Right hindlimb (tissue), 1 donor: ENCODE results near the gene SLC25A47.

Experiments
- DNase-seq: peaks from one replicate; pipeline ENCODE4 v3.0.0-alpha.2; 2018

SLC25A47 gene

DNA sequence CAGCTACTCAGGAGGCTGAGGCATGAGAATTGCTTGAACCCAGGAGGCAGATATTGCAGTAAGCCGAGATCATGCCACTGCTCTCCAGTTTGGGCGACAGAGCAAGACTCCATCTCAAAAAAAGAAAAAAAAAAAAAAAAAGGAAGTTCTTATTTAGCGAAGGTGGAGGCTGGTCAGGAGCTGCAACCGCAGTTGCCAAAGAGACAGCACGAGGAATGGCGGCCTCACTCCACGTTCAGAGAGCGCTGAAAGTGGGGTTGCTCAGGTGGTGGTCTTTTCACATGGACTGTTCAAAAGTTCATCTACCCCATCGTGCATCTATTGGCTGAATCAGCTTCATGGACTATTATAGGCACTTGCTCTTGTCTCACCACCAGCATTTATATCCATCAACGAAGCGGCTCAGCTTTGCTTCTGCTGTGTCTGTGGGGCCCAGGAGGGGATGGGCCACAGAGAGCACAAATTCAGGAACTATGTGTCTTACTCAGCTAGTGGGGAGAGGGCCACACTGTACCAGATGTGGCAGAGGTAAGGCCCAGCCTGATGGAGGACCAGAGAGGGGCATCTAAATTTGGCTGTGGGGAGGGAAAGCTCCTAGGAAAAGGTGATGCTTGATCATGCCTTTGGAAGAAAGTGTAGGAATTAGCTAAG, 27.3 kb downstream of the SLC25A47 start:
- no peak for DNase-seq

DNA sequence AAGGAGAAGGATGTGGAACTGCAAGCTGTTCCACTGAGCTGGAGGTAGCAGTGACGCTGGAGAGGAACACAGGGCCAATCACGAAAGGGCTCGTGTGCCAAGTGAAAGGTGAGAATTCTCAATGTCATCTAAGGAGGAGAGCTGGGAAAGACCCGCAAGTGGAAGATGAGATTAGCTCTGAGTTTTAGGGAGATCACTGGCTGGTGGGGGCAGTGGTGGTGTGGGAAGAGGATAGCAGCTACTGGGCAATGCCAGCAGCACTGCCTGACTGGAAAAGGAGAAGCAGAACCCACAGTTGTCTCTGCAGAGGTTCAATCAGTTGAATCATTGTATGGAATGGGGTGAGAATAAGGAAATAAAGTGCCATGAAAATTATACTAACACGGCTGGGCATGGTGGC, 27.8 kb downstream of the SLC25A47 start:
- no peak for DNase-seq

DNA sequence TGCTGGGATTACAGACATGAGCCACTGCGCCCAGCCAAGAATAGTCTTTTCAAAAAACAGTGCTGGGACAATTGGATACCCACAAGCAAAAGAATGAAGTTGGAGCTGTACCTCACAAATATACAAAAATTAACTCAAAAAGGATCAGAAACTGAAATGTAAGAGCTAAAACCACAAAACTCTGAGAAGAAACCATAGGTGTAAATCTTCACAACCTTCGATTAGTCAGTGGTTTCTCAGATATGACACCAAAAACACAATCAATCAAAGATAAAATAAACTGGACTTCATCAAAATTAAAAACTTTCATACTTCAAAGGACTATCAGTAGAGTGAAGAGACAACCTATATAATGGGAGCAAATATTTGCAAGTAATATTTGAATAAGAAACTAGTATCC, 35.3 kb downstream of the SLC25A47 start:
- DNase-seq: no peak

DNA sequence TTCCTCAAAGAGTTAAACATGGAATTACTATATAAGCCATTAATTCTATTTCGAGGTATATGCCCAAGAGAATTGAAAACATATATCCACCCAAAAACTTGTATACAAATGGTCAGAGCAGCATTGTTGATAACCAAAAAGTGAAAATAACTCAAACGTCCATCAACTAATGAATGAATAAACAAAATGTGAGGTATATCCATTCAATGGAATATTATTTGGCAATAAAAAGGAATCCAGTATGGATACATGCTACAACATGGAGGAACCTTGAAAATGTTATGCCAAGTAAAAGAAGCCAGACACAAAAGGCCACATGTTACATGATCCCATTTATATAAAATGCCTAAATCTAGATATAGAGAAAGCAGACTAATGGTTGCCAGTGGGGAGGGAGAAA, 36.0 kb downstream of the SLC25A47 start:
- no peak for DNase-seq

DNA sequence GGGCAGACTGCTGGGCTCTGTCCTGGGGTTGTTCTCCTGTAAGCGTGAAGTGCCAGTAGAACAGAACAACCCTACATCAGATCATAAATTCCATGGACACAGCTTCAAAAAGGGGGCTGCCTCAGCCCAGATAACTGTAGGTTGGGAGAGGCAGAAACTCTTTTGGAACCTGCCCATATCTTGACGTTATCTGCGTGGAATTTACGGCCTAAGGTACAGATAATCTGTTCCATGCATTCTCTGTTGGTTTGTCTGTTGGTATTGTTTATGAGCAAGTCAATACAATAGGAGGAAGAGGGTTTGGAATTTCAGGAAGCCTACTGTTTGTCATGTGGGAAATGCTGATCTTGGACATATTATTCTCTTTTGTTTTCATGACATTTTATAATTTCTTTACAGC, 36.7 kb downstream of the SLC25A47 start:
- no peak for DNase-seq

DNA sequence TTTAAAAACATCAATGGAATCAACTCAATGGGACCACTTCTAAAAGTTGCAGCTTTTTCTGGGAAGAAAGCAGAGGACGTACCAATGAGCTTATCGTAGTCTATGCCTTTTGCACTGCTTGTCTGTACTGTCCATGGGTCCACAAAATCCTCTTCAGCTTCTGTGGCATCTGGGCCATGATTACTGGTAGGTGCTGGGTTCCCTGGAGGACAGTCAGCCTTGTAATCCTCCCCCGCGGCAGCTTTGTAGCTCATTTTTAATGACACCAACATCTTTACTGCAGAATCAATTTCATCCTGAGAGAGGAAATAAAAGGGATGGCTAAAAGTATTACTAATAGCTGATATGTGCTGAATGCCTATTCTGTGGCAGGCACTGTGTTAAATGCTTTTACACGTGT, 38.5 kb downstream of the SLC25A47 start:
- DNase-seq: no peak

DNA sequence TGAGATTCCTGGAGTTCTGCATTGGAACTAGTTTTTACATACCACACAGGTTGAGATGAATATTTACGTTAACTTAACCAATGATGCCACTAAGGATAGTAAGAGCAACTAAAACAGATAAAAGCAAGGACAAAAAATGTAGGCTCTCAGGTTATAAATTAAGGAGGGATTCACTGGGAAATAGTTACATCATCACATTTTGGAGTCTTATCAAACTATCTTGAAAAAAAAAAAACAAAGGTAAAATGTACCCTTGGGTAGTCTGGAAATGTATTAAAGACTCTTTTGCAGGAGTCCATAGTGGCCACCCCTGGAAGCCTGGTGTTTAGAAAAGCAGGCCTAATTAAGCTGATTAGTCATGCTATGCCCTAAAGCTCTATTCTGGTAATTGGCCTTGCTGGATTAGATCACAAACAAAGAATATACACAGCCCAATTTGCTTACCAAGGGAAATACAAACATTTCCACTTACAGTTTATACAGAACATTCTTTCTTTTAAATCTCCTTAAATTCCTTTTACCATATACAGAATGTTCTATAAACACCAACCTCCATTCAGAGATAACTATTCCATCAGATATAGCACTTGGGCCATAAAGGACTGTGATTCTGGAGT, 39.3 kb downstream of the SLC25A47 start:
- no peak for DNase-seq

DNA sequence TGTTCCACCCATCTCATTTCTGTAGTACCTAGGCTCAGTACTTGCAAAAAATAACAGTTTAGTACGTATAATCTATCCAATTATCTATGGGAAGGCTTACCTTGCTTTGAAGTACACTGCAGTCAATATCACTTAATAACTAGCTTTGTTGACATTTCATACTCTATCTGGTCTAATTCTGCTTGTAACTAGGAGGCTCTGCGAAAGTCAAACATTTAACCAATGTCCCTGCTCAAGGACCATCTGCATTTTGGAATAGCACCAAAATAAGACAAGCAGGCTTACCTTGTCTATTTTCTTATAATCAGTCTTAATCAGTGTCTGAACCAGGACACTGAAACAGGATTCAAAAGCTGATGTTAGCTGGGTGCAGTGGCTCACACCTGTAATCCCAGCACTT, 39.9 kb downstream of the SLC25A47 start:
- DNase-seq: no peak

DNA sequence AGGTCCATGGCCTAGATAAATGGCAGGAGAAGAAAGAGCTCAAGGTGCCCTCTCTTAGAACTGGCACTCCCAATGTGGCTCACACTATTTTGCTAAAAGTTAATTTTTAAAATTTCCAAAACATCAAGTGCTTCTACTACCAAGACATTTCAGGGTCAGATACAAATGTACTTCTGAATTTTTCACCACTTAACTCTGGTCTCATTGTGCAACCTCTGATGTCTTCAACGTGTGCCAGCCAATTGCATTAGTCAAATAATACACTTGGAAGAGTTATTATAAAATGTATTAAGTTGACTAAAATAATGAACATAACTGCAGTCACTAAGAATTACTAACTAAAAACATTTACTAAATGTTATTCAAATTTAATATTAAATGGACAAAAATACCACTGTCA, 41.3 kb downstream of the SLC25A47 start:
- no peak for DNase-seq

DNA sequence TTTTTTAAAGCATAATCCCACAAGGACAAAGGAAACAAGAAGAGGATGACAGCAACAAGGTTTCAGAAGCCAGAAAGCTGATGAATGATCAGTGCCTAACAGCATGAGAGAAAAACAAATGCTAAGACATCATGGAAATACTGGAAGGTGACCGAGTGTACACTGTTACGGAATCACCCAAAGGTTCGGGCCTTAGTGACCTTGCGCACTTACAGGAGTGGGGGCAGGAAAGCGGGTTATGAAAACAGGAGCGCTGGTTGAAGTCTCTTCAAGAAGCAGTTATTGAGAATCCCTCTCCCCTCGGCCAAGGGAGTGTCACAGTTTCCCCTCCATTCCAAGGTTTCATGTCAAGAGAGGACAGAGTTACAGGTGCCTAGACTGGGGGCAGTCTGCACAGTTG, 42.6 kb downstream of the SLC25A47 start:
- DNase-seq: no peak

DNA sequence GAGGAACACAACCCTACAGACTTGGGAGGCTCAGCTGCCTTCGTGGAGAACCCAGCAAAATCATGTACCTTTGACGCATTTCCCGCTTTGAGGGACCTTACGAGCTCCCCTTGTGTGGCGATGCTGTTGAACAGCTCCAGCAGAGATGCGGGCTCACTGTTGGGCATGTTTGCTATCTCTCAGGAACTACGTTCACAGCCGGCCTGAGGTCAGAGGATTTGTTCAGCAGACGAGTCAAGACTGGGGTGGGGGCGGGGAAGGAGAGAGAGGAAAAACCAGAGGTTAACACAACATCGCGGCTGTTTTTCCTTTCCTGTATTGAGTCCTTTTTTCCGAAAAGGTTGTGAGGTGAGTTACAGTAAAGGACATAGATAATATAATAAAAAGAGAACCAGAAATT, 45.9 kb downstream of the SLC25A47 start:
- DNase-seq: no peak

DNA sequence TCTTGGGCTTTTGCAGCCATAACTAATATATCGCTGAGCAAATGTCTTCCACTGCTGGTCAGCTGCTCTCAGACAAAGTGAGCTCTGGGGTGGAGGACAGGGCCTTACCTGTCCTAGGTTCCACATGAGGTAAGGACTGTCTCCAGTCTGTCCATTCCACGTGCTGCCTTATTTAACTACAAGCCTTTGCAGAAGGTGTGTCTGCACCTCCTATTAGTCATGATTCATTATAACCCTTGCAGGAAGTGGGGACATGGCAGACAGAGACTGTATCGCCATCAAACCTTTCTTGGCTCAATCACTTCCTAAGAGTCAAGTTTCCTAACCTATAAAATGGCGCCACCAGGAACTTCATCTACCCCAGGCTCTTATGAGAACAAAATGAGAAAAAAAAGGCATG, 46.9 kb downstream of the SLC25A47 start:
- no peak for DNase-seq

DNA sequence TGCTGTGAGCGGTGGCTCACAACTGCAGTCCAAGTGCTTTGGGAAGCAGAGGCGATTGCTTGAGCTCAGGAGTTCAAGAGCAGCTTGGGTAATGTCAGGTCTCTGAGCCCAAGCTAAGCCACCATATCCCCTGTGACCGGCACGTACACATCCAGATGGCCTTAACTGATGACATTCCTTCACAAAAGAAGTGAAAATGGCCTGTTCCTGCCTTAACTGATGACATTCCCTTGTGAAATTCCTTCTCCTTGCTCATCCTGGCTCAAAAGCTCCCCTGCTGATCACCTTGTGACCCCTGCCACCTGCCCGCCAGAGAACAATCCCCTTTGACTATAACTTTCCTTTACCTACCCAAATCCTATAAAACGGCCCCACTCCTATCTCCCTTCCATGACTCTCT, 48.6 kb downstream of the SLC25A47 start:
- DNase-seq: no peak

DNA sequence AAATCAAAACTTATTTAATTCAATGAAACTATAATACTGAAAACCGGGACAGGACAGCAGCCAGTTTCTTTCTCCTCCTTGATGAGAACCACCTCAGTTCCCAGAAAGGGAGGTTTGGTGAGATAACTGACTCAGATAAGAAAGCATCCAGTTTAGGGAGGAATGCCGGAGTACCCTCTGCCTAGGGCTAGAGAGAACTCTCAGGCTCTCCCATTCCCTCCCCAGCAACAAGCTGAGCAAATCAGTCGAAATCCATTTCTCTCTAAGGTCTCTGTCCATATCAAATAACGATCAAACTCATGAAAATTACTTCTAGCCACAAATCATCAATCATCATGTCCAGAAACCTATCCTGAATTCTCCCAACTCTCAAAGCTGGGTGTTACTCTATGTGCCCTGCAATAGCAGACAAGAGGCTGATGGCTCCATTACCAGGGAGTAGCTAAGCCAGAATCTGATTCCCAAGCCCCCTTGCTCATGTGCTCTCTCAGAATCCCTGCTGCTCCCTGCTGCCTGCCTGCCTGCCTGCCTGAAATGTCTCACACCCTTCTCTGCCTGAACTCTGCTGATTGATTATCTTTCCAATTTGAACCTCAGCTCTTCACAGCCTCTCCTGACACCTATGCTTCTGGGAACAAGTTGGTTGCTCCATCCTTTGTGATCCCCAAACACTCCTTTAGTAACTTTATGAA, 49.4 kb downstream of the SLC25A47 start:
- no peak for DNase-seq

DNA sequence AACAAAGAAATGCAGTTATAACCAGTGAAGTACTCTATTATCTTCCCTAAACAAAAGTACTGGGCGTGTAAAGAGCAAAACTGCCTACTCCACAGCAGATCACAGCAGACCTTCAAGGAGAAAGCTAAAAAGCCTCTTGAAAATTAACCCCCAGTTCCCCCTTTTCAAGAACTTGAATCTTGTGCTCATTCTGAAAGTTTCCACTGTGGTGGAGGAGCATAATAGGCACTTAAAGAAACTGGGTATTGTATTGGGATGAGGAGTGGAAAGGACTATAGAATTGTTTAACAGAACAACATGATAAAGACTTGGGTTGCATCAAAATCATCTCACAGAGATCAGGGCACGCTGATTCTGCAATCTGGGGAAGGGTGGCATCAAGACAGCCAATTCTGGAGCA, 51.1 kb downstream of the SLC25A47 start:
- no peak for DNase-seq

DNA sequence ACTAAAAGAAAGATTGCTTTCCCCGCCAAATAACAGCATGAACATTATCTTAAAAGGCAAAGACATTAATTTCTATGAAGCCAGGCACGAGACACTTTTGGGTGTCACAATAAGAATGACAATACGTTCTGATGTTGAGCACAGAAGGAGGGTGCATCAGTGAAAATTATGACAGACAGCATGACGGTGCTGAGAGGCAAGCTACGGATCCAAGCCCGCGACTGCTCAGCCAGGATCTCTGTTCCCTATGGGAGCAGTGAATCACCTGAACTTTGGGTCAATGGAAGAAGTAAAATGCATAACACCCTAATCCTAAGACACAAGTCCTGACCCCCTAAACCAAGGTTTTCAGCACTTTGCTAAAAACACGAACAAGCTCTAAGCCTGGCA, 51.7 kb downstream of the SLC25A47 start:
- no peak for DNase-seq

DNA sequence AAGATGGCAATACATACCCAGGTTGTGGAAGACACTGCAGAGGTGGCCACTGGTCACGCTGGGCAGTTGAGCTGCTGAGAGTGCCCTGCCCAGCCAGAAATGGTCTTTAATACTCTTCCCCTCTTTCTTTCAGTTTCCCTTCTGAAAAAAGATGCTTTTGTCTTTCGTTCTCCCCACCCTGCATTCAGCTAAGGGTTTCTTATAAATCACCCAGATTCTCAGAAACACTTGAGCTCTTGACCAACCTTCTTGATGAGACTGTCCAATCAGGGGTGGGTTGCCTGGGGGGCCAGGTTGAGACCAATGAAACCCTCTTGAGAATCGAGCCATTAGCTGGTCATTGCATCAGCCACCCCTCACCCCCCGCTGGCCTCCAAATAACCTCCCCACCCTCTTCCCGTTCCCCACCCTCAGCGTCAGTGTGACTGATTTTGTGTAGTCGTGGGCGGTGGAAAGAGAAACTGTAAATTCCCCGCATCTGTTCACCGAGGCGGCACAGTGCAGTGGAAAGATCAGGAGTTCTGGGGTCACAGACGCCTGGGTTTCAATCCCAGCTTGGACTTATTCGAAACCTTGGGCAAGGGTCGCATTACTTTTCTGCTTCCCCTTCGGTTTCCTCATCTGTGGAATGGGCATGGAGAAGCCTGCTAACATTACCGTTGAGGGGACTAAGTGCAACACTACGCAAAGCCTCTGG, 52.3 kb downstream of the SLC25A47 start:
- DNase-seq: peak; percentile 69

DNA sequence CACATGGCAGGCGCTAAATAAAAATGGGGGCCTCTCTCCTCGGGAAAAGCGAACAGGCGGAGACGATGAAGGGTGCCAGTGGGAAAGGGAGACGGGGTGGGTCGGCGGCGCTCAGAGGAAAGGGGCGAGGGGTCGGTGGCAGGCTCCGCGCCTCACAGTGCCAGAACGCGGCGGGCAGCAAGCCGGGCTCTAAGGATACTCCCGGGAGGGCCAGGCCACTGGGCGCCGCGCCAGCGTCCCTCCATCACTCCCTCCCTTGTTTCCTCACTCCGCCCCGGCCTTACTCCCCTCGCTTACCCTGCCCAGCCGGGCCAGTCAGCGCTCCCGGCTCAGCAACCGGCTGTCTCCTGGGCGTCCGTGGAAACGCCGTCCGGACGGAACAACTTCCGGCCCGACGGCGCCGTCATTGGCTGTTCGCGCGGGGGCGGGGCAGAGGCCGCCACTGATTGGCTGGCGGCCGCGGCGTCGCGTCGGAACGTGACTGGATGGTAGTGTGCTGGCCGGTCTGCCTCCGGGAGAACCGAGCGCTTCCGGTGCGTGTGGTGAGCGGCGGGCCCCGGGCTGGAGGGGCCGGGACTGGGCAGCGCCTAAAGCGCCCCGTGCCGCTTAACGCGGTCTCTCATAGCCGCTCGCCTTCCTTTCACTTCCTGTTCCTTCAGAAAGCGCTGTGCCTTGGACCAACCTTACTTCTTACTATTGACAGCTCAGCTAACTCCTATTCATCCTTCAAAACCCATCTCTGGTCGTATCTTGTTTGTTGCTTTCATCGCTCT, 53.0 kb downstream of the SLC25A47 start, which contains the start of gene WDR25:
Gene WDR25, plus strand, starts transcription at position 523 of the 773 bp plus-strand sequence.
- DNase-seq: peak; percentile 97

DNA sequence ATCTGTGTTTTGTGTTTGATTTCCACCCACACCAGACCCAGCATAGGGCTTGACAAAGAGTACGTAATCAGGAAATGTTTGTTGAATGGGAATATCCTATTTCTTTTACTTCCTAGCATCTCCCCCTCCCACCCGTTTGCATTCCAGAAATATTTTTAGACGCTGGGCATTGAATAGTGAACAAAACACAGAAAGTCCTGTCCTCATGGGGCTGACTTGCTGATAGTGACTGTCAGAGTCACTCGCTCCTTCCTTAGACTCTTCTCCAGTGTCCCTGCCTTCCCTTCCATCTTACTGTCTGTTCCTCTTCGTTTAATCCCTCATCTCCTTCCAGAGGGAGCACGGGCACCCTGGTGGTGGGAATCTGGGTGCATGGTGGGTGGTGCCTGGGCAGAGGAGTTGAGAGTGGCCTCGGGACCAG, 53.6 kb downstream of the SLC25A47 start:
- no peak for DNase-seq
